ENCODE measurements around the gene KHDC1. TPM values are rescaled to one million over a fixed set of nuclear protein-coding genes. Genes with fewer than 3 reads are reported as not detected.

Gene KHDC1
- total RNA-seq, 1 experiment from 2014 or later, result 1.3 TPM

DNA sequence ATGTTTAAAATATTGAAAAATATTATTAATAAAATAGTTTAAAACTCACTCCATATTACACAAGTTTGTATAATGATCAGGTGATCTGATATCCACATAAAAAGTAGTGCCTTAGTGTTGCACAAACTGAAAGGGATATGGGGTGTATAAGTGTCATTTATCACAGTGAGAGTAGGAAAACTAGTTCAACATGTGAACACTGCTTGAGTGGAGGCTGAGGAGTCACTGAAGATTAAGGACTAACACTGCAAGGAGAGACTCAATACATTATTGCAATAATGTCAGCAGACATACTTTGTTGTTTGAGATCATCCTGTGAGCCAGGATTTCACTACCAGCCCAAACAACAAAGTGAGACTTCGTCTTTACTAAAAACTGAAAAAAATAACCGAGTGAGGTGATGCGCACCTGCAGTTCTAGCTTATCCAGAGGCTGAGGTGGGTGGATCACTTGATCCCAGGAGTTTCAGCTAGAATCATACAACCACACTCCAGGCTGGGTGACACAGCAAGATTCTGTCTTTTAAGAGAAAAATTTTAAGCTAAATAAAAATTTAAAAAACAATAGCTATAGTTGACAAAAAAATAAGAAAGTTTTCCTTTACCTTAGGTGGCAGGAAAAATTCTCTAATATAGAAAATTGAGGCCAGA is 35.3 kb downstream of the KHDC1 start:
- no TSS peak for BruUV-seq (replicated peaks)
- POLR2A ChIA-PET, result interaction anchor here (0.8 kb wide), 1 partner anchor 9 kb away, joined by 3 read pairs; no protein-coding TSS in a partner anchor
- no peaks in the 10 kb centered on the region for H3K9me3 Mint-ChIP-seq (ENCODE audit: unreplicated experiment)

DNA sequence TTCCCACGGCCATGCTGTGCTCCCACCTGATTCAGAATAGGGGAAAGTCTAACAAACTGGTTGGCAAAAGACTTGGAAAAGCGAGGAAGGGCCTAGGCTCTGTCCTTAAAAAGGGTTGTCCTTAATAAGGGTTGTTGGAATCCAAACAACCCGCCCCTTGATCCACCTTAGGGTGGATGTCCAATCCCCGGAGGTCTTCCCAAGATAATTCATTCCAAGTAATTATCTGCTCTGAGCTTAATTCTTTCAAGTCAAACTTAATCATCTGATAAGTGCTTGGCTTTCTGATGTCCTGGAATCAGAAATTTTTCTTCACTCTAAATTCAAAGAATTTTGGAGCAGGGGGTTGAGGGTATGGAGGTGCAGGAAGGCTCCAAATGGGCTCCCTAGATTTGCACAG is 37.6 kb downstream of the KHDC1 start, which contains the start of gene KHDC1L:
Gene KHDC1L, minus strand, starts transcription at position 101 of the 400 bp plus-strand sequence. Its CDS starts 88 bp downstream, at position 13.
- Mint-ChIP-seq H3K4me3 (ENCODE audit: unreplicated experiment) (no peak within 1 kb of the TSS), H3K27ac (ENCODE audit: low read depth, unreplicated experiment) (no peak within 1 kb of the TSS), H3K4me1 (ENCODE audit: insufficient read depth, unreplicated experiment) (peaks cover 6% of the 10 kb centered on the region), H3K9me3 (ENCODE audit: unreplicated experiment) (no peaks in the 10 kb centered on the region), H3K36me3 (ENCODE audit: insufficient read depth, unreplicated experiment) (no peaks in the 10 kb centered on the region), H3K27me3 (ENCODE audit: insufficient read depth, unreplicated experiment) (no peaks in the 10 kb centered on the region)
- TF ChIP-seq, protein P1, sequence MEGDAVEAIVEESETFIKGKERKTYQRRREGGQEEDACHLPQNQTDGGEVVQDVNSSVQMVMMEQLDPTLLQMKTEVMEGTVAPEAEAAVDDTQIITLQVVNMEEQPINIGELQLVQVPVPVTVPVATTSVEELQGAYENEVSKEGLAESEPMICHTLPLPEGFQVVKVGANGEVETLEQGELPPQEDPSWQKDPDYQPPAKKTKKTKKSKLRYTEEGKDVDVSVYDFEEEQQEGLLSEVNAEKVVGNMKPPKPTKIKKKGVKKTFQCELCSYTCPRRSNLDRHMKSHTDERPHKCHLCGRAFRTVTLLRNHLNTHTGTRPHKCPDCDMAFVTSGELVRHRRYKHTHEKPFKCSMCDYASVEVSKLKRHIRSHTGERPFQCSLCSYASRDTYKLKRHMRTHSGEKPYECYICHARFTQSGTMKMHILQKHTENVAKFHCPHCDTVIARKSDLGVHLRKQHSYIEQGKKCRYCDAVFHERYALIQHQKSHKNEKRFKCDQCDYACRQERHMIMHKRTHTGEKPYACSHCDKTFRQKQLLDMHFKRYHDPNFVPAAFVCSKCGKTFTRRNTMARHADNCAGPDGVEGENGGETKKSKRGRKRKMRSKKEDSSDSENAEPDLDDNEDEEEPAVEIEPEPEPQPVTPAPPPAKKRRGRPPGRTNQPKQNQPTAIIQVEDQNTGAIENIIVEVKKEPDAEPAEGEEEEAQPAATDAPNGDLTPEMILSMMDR (IDR thresholded peaks at IDR 0.05; ENCODE audit: unreplicated experiment), result no peak
- ChIA-PET POLR2A (no interaction called here), CTCF (no interaction called here)
- BruUV-seq (replicated peaks), result no TSS peak
- intact Hi-C loops (cut with micrococcal nuclease), result no loop called here
- DNase-seq (ENCODE audit: unreplicated experiment), result no peak

More for the DNA sequence above, 35.3 kb downstream of the KHDC1 start:
- H3K4me3 Mint-ChIP-seq (ENCODE audit: unreplicated experiment), result no peak overlapping the region
- H3K27ac Mint-ChIP-seq (ENCODE audit: low read depth, unreplicated experiment), result no peak overlapping the region
- peaks cover 6% of the 10 kb centered on the region for H3K4me1 Mint-ChIP-seq (ENCODE audit: insufficient read depth, unreplicated experiment)
- no peaks in the 10 kb centered on the region for H3K27me3 Mint-ChIP-seq (ENCODE audit: insufficient read depth, unreplicated experiment)
- no peaks in the 10 kb centered on the region for H3K36me3 Mint-ChIP-seq (ENCODE audit: insufficient read depth, unreplicated experiment)
- TF ChIP-seq, protein P1 (IDR thresholded peaks at IDR 0.05; ENCODE audit: unreplicated experiment), result no peak
- CTCF ChIA-PET, result interaction anchor here (0.6 to 1.1 kb wide), 3 partner anchors 36 to 813 kb away, joined by 3 read pairs; no protein-coding TSS in a partner anchor
- DNase-seq (ENCODE audit: unreplicated experiment), result no peak
- intact Hi-C loops (cut with micrococcal nuclease), result no loop called here

DNA sequence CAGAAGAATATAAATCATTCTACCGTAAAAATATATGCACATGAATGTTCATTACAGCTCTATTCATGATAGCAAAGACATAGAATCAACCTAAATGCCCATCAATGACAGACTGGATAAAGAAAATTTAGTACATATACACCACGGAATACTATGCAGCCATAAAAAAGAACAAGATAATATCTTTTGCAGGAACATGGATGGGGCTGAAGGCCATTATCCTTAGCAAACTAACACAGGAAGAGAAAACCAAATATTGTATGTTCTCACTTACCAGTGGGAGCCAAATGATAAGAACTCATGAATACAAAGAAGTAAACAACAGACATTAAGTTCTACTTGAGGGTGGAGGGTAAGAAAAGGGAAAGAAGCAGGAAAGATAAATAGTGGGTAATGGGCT is 46.1 kb downstream of the KHDC1 start:
- no peaks in the 10 kb centered on the region for H3K4me1 Mint-ChIP-seq (ENCODE audit: insufficient read depth, unreplicated experiment)
- intact Hi-C loops (cut with micrococcal nuclease), result no loop called here
- no peak overlapping the region for H3K4me3 Mint-ChIP-seq (ENCODE audit: unreplicated experiment)
- ChIA-PET CTCF (interaction anchor here (0.7 to 1.1 kb wide), 2 partner anchors 48 to 195 kb away, joined by 3 read pairs; no protein-coding TSS in a partner anchor), POLR2A (interaction anchor here (0.7 kb wide), 1 partner anchor 392 kb away, joined by 3 read pairs; no protein-coding TSS in a partner anchor)
- no peaks in the 10 kb centered on the region for H3K9me3 Mint-ChIP-seq (ENCODE audit: unreplicated experiment)
- H3K27me3 Mint-ChIP-seq (ENCODE audit: insufficient read depth, unreplicated experiment), result no peaks in the 10 kb centered on the region
- no peak overlapping the region for H3K27ac Mint-ChIP-seq (ENCODE audit: low read depth, unreplicated experiment)
- no TSS peak for BruUV-seq (replicated peaks)
- TF ChIP-seq, protein P1 (IDR thresholded peaks at IDR 0.05; ENCODE audit: unreplicated experiment), result no peak
- no peak for DNase-seq (ENCODE audit: unreplicated experiment)
- H3K36me3 Mint-ChIP-seq (ENCODE audit: insufficient read depth, unreplicated experiment), result no peaks in the 10 kb centered on the region

DNA sequence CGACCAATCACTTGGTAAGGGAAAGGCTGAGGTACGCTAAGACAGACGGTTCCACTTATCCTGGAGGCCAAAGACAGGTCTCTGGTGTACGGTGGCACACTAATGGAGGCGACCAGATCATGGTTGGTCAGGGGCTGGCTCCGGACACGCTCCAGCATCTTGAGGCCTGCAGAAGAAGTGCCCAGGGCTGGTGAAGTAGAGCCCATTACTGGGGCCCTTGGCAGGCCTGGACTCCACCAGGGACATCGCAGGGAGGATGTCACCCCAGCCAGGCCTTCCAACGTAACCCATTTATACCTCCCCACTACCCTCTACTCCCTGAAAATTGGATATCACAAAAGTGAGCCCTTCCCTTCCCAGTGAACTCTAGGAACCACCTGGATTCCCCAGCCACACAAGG is 53.9 kb downstream of the KHDC1 start:
- TF ChIP-seq, protein P1 (IDR thresholded peaks at IDR 0.05; ENCODE audit: unreplicated experiment), result no peak
- CTCF ChIA-PET, result no interaction called here
- intact Hi-C loops (cut with micrococcal nuclease), result no loop called here
- H3K9me3 Mint-ChIP-seq (ENCODE audit: unreplicated experiment), result no peaks in the 10 kb centered on the region
- no peaks in the 10 kb centered on the region for H3K27me3 Mint-ChIP-seq (ENCODE audit: insufficient read depth, unreplicated experiment)
- H3K36me3 Mint-ChIP-seq (ENCODE audit: insufficient read depth, unreplicated experiment), result no peaks in the 10 kb centered on the region
- H3K27ac Mint-ChIP-seq (ENCODE audit: low read depth, unreplicated experiment), result no peak overlapping the region
- no peak overlapping the region for H3K4me3 Mint-ChIP-seq (ENCODE audit: unreplicated experiment)
- peaks cover 6% of the 10 kb centered on the region for H3K4me1 Mint-ChIP-seq (ENCODE audit: insufficient read depth, unreplicated experiment)
- POLR2A ChIA-PET, result no interaction called here
- no peak for DNase-seq (ENCODE audit: unreplicated experiment)
- no TSS peak for BruUV-seq (replicated peaks)

Measured in MCF 10A (cell line).